IMR-90 (cell line): ENCODE data around the gene CLK2. TPM values are rescaled to one million over a fixed set of nuclear protein-coding genes. Genes with fewer than 3 reads are reported as not detected.

Source experiments
- ATAC-seq: fragments of 200-7000 bp; cut with Tn5 transposase; 2 replicates; pipeline ENCODE4 v1.9.1; 2020; ENCODE audit warnings: low read depth, mild to moderate bottlenecking, moderate library complexity
- BruUV-seq: library from RNA; stranded (reverse); fragments of 400-500 nt; replicated peaks from 2 replicates; lab custom pipeline; 2021; lab: Mats Ljungman, UMichigan
- CTCF ChIA-PET: fragments of 300-600 bp; formaldehyde crosslinking; extraction: SDS; loops from one replicate; lab custom pipeline; 2021; ENCODE audit warnings: antibody characterized with exemption; lab: Yijun Ruan, JAX
- POLR2A ChIA-PET: fragments of 300-600 bp; sonication (Branson Sonifier 250); formaldehyde crosslinking; loops from one replicate; lab custom pipeline; 2022; ENCODE audit warnings: antibody characterized with exemption; ENCODE audit not compliant: unreplicated experiment; lab: Charles Lee
- DNase-seq: peaks from one replicate; pipeline ENCODE4 v3.0.0; 2013
- H2AFZ ChIP-seq: replicated peaks from 2 replicates; pipeline ENCODE3; 2013; ENCODE audit warnings: low read length, mild to moderate bottlenecking; ENCODE audit not compliant: poor library complexity
- H2AK5ac ChIP-seq: 2 replicates; pipeline ENCODE4 v1.6.1; 2013; ENCODE audit warnings: low read depth, low read length, inconsistent platforms
- H2AK9ac ChIP-seq: replicated peaks from 2 replicates; pipeline ENCODE3; 2013; ENCODE audit warnings: mild to moderate bottlenecking, low read depth, low read length, moderate library complexity; ENCODE audit not compliant: poor library complexity
- H2BK120ac ChIP-seq: 2 replicates; pipeline ENCODE4 v1.6.1; 2013; ENCODE audit warnings: low read depth, low read length, inconsistent platforms
- H2BK15ac ChIP-seq: 3 replicates; pipeline ENCODE4 v1.6.1; 2013; ENCODE audit warnings: low read depth, low read length, inconsistent platforms
- H2BK20ac ChIP-seq: 2 replicates; pipeline ENCODE4 v1.6.1; 2013; ENCODE audit warnings: low read depth, mild to moderate bottlenecking, inconsistent platforms, low read length, moderate library complexity
- H2BK5ac ChIP-seq: 2 replicates; pipeline ENCODE4 v1.6.1; 2013; ENCODE audit warnings: mild to moderate bottlenecking, low read depth, low read length, inconsistent platforms; ENCODE audit not compliant: poor library complexity, severe bottlenecking
- H3K14ac ChIP-seq: replicated peaks from 2 replicates; pipeline ENCODE4 v1.6.1; 2013; ENCODE audit warnings: low read depth, low read length, inconsistent platforms
- H3K18ac ChIP-seq: 2 replicates; pipeline ENCODE4 v1.6.1; 2013; ENCODE audit warnings: low read depth, low read length, control low read depth
- H3K23ac ChIP-seq: 2 replicates; pipeline ENCODE4 v1.6.1; 2013; ENCODE audit warnings: low read depth, low read length, inconsistent platforms
- H3K27ac ChIP-seq: 2 replicates; pipeline ENCODE4 v1.5.1; 2013; ENCODE audit warnings: mild to moderate bottlenecking, control low read depth, low read length; ENCODE audit not compliant: insufficient read depth
- H3K27me3 ChIP-seq: 2 replicates; pipeline ENCODE4 v1.6.1; 2013; ENCODE audit warnings: low read length; ENCODE audit not compliant: control insufficient read depth, insufficient read depth
- H3K36me3 ChIP-seq: 2 replicates; pipeline ENCODE4 v1.6.1; 2013; ENCODE audit warnings: low read length, mixed read lengths; ENCODE audit not compliant: control insufficient read depth, insufficient read depth
- H3K4ac ChIP-seq: 2 replicates; pipeline ENCODE4 v1.6.1; 2013; ENCODE audit warnings: low read depth, low read length, inconsistent platforms
- H3K4me1 ChIP-seq: 2 replicates; pipeline ENCODE4 v1.6.1; 2013; ENCODE audit warnings: low read length, mixed read lengths; ENCODE audit not compliant: control insufficient read depth, insufficient read depth
- H3K4me2 ChIP-seq: 2 replicates; pipeline ENCODE4 v1.6.1; 2013; ENCODE audit warnings: low read depth, mild to moderate bottlenecking, control low read depth, low read length, moderate library complexity
- H3K4me3 ChIP-seq: 2 replicates; pipeline ENCODE4 v1.5.1; 2013; ENCODE audit warnings: low read depth, mild to moderate bottlenecking, control low read depth, low read length, moderate library complexity; ENCODE audit not compliant: insufficient read depth
- H3K56ac ChIP-seq: 2 replicates; pipeline ENCODE4 v1.6.1; 2013; ENCODE audit warnings: low read length, inconsistent platforms; ENCODE audit not compliant: insufficient read depth; ENCODE audit errors: extremely low read depth
- H3K79me1 ChIP-seq, 2 experiments: 2 replicates each; pipeline ENCODE4 v1.6.1; 2013; ENCODE audit warnings: low read length in 2 of 2, inconsistent platforms in 1 of 2, low read depth in 1 of 2
- H3K9ac ChIP-seq: 2 replicates; pipeline ENCODE4 v1.6.1; 2013; ENCODE audit warnings: low read depth, low read length, control low read depth
- H3K9me1 ChIP-seq: 2 replicates; pipeline ENCODE4 v1.6.1; 2013; ENCODE audit warnings: low read length, inconsistent platforms; ENCODE audit not compliant: insufficient read depth
- H3K9me3 ChIP-seq: 2 replicates; pipeline ENCODE4 v1.6.1; 2013; ENCODE audit warnings: low read length; ENCODE audit not compliant: control insufficient read depth, insufficient read depth
- H4K20me1 ChIP-seq: 2 replicates; pipeline ENCODE4 v1.6.1; 2013; ENCODE audit warnings: low read length, inconsistent platforms; ENCODE audit not compliant: insufficient read depth
- H4K5ac ChIP-seq: 2 replicates; pipeline ENCODE4 v1.6.1; 2013; ENCODE audit warnings: mild to moderate bottlenecking, low read depth, low read length, control low read depth
- H4K8ac ChIP-seq, 2 experiments: 2 replicates each; pipeline ENCODE4 v1.6.1; 2013; ENCODE audit warnings: low read depth in 2 of 2, low read length in 2 of 2, control low read depth in 1 of 2, inconsistent platforms in 1 of 2
- H4K91ac ChIP-seq: 2 replicates; pipeline ENCODE4 v1.6.1; 2013; ENCODE audit warnings: low read depth, low read length, inconsistent platforms; ENCODE audit not compliant: insufficient read depth
- CEBPB ChIP-seq: IDR thresholded peaks from 2 replicates; pipeline ENCODE4 v1.6.1; 2012; ENCODE audit warnings: low read depth, low read length, improper control_type of control experiment
- CHD1 ChIP-seq: IDR thresholded peaks from 2 replicates; pipeline ENCODE4 v1.6.1; 2012; ENCODE audit warnings: low read depth, low read length, improper control_type of control experiment
- CTCF ChIP-seq: conservative IDR thresholded peaks from 2 replicates; pipeline ENCODE4 v1.5.1; 2012; ENCODE audit warnings: mild to moderate bottlenecking, low read depth, low read length, improper control_type of control experiment
- ELK1 ChIP-seq: fragments of 150-350 bp; IDR thresholded peaks from 2 replicates; pipeline ENCODE4 v1.6.1; 2016; ENCODE audit warnings: low read depth, mild to moderate bottlenecking, low read length, moderate library complexity, borderline replicate concordance
- FOS ChIP-seq: fragments of 150-350 bp; IDR thresholded peaks from 2 replicates; pipeline ENCODE4 v1.6.1; 2016; ENCODE audit warnings: low read depth, low read length
- MAFK ChIP-seq: IDR thresholded peaks from 2 replicates; pipeline ENCODE4 v1.6.1; 2012; ENCODE audit warnings: low read depth, low read length, improper control_type of control experiment
- MAZ ChIP-seq: IDR thresholded peaks from 2 replicates; pipeline ENCODE4 v1.6.1; 2012; ENCODE audit warnings: low read depth, mild to moderate bottlenecking, low read length, improper control_type of control experiment, moderate library complexity, borderline replicate concordance
- NFE2L2 ChIP-seq: fragments of 150-350 bp; IDR thresholded peaks from 2 replicates; pipeline ENCODE4 v1.6.1; 2016; ENCODE audit warnings: low read depth, mild to moderate bottlenecking, low read length
- POLR2A ChIP-seq: IDR thresholded peaks from 2 replicates; pipeline ENCODE4 v1.6.1; 2012; ENCODE audit warnings: mild to moderate bottlenecking, low read depth, low read length
- RAD21 ChIP-seq: IDR thresholded peaks from 2 replicates; pipeline ENCODE4 v1.6.1; 2012; ENCODE audit warnings: low read length, improper control_type of control experiment
- RCOR1 ChIP-seq: IDR thresholded peaks from 2 replicates; pipeline ENCODE4 v1.6.1; 2012; ENCODE audit warnings: mild to moderate bottlenecking, low read length, improper control_type of control experiment; ENCODE audit not compliant: insufficient replicate concordance
- RFX5 ChIP-seq: IDR thresholded peaks from 2 replicates; pipeline ENCODE4 v1.8.0; 2012; ENCODE audit warnings: low read depth, mild to moderate bottlenecking, low read length, moderate library complexity
- USF2 ChIP-seq: fragments of 150-350 bp; IDR thresholded peaks from 2 replicates; pipeline ENCODE4 v1.6.1; 2017; ENCODE audit warnings: mild to moderate bottlenecking, antibody characterized with exemption, low read length, low read depth
- whole genome bisulfite sequencing, 2 experiments: methylation state at CpG; one replicate each; pipeline versions ENCODE4 v1.1.5 to v1.1.7; 2013; ENCODE audit warnings: missing lambda C conversion rate in 2 of 2; ENCODE audit not compliant: insufficient read length in 1 of 2; ENCODE audit errors: extremely low coverage in 2 of 2; 5-methylcytosine and 5-hydroxymethylcytosine counted together
- dilution Hi-C: fragments of 300-500 bp; cut with HindIII; formaldehyde crosslinking; loops from one replicate; pipeline ENCODE4 v1.14.3; 2018; ENCODE audit warnings: low sequenced_read_pairs; ENCODE audit not compliant: unreplicated experiment
- in situ Hi-C: fragments of 300-500 bp; cut with MboI; formaldehyde crosslinking; loops from 3 replicates; pipeline ENCODE4 v1.14.3; 2019; ENCODE audit warnings: low sequenced_read_pairs, inconsistent platforms, mixed read lengths
- intact Hi-C: fragments of 100-400 bp; cut with micrococcal nuclease; formaldehyde crosslinking; loops from 2 replicates; pipeline ENCODE4 v1.10.0; 2022
- polyA plus RNA-seq, 3 experiments: library from polyadenylated mRNA; depleted of rRNA; stranded (reverse); fragments of >200 nt; gene quantifications; 2 replicates each; pipeline ENCODE4 v1.2.3, GENCODE V29; 2012; ENCODE audit warnings: low replicate concordance in 1 of 3
- total RNA-seq: library from RNA; depleted of rRNA; stranded (reverse); fragments of >200 nt; gene quantifications from 2 replicates; pipeline ENCODE4 v1.2.3, GENCODE V29; 2012

The CLK2 gene
- total and polyA plus RNA-seq, 2 of the 4 experiments (the other 2 are of a cell fraction): 19.7 to 61.2 TPM

DNA sequence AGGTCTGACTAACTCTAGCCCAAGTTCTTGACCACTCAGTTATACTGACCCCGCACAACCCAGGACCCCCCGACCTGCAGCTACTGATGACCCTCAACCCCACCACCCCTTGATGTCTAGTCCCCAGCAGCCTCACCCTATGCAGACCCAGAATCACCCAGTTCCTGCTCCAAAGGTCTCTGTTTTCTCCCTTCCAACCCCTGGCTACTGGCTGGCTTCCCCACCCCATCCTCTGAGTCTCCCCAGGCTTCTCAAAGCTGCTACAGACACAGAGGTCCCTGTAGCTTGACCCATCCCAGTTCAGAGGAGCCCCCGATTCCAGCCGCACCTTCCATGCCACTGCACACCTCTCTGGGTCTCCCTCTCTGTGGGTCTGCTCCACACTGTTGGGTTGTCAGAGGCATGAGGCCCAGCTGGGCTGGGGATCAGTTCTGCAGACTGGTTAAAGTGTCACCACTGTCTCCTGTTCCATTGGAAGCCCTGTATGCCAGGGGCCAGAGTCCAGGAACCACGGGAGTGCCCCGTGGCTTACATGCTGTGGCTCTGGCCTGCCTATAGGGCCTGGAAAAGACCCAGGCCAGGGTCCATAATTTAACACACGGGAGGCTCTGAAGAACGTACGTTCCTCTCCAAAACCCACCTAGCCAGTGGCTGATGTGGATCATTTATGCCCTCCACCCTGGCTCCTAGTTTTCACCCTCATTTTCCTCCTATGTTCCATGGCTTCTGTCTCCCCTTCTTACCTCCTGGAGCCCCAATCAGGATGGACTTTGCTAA, 27.4 kb upstream of the CLK2 start:
- Histone ChIP-seq H3K27ac (no peak overlapping the region), H4K91ac (no peak overlapping the region), H3K4ac (no peak overlapping the region), H3K9me3 (no peaks in the 10 kb centered on the region), H4K20me1 (no peaks in the 10 kb centered on the region), H4K8ac (no peak overlapping the region), H3K4me1 (no peaks in the 10 kb centered on the region), H2BK5ac (no peak overlapping the region), H3K14ac (no peak overlapping the region), H2AK5ac (no peak overlapping the region), H3K9me1 (no peaks in the 10 kb centered on the region), H3K4me2 (no peak overlapping the region), H3K23ac (no peak overlapping the region), H2BK15ac (no peak overlapping the region), H2BK20ac (no peak overlapping the region), H2BK120ac (no peak overlapping the region), H3K18ac (no peak overlapping the region), H3K9ac (no peak overlapping the region), H3K79me1 (no peaks in the 10 kb centered on the region), H2AFZ (no peak overlapping the region), H3K4me3 (no peak overlapping the region), H3K56ac (no peak overlapping the region), H4K5ac (no peak overlapping the region), H3K36me3 (no peaks in the 10 kb centered on the region), H2AK9ac (no peak overlapping the region), H3K27me3 (peaks cover 25% of the 10 kb centered on the region)
- intact Hi-C loops (no loop called here), dilution Hi-C loops (no loop called here), in situ Hi-C loops (no loop called here)
- BruUV-seq: no TSS peak
- 76% methylated on average over 5 of the region's 9 CpGs; no CpG with 5 or more reads in 1 of the 2 experiments for WGBS, 2 experiments
- TF ChIP-seq NFE2L2: no peak
- no peak for TF ChIP-seq MAFK
- TF ChIP-seq POLR2A: no peak
- no peak for TF ChIP-seq RAD21
- no peak for TF ChIP-seq RFX5
- no peak for TF ChIP-seq ELK1
- TF ChIP-seq FOS: no peak
- no peak for TF ChIP-seq CEBPB
- TF ChIP-seq RCOR1: no peak
- TF ChIP-seq USF2: no peak
- no peak for TF ChIP-seq MAZ
- no peak for TF ChIP-seq CHD1
- no peak for TF ChIP-seq CTCF
- CTCF ChIA-PET: no interaction called here
- ATAC-seq (no peak), DNase-seq (no peak)
- POLR2A ChIA-PET: no interaction called here
